Ishikawa (cell line): ENCODE results near the gene GFPT1.

ENCODE experiments used
- CEBPB ChIP-seq: IDR thresholded peaks from 2 replicates; pipeline ENCODE4 v1.6.1; 2012
- CREB1 ChIP-seq: IDR thresholded peaks from 2 replicates; pipeline ENCODE4 v1.6.1; 2012; ENCODE audit warnings: low read depth
- EP300 ChIP-seq: IDR thresholded peaks from 2 replicates; pipeline ENCODE4 v1.6.1; 2012; ENCODE audit warnings: borderline replicate concordance
- FOXM1 ChIP-seq: IDR thresholded peaks from 2 replicates; pipeline ENCODE4 v1.6.1; 2012; ENCODE audit warnings: low read depth, borderline replicate concordance
- TCF12 ChIP-seq: IDR thresholded peaks from 2 replicates; pipeline ENCODE4 v1.6.1; 2012; ENCODE audit warnings: low read depth
- YY1 ChIP-seq: IDR thresholded peaks from 2 replicates; pipeline ENCODE4 v1.6.1; 2012; ENCODE audit warnings: low read depth
- TF ChIP-seq, protein P1 (sequence below): IDR thresholded peaks from 2 replicates; pipeline ENCODE4 v1.6.1; 2012; ENCODE audit warnings: low read depth, mild to moderate bottlenecking

DNA sequence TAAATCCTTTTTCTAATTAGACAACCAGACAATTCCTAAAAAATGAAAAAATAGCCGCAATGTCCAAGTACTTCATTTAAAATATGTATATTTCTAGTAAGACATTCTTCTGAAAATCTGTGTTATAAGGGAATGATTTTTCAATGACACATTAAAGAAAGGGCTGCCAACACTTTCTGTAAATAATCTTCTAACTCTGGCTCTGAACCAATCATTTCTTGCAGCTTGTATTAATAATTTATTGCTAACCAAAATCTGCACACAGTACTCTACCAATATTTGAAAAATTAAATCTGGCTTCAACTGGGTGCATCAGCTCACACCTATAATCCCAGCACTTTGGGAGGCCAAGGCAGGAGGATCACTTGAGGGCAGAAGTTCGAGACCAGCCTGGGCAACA lies 42.0 kb upstream of the GFPT1 start:
- TF ChIP-seq, protein P1, sequence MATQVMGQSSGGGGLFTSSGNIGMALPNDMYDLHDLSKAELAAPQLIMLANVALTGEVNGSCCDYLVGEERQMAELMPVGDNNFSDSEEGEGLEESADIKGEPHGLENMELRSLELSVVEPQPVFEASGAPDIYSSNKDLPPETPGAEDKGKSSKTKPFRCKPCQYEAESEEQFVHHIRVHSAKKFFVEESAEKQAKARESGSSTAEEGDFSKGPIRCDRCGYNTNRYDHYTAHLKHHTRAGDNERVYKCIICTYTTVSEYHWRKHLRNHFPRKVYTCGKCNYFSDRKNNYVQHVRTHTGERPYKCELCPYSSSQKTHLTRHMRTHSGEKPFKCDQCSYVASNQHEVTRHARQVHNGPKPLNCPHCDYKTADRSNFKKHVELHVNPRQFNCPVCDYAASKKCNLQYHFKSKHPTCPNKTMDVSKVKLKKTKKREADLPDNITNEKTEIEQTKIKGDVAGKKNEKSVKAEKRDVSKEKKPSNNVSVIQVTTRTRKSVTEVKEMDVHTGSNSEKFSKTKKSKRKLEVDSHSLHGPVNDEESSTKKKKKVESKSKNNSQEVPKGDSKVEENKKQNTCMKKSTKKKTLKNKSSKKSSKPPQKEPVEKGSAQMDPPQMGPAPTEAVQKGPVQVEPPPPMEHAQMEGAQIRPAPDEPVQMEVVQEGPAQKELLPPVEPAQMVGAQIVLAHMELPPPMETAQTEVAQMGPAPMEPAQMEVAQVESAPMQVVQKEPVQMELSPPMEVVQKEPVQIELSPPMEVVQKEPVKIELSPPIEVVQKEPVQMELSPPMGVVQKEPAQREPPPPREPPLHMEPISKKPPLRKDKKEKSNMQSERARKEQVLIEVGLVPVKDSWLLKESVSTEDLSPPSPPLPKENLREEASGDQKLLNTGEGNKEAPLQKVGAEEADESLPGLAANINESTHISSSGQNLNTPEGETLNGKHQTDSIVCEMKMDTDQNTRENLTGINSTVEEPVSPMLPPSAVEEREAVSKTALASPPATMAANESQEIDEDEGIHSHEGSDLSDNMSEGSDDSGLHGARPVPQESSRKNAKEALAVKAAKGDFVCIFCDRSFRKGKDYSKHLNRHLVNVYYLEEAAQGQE, result no peak
- TF ChIP-seq CEBPB (no peak), YY1 (no peak), FOXM1 (no peak), TCF12 (no peak), EP300 (no peak), CREB1 (no peak)
